ENCODE results near the gene SLC8A1. TPM values are rescaled to one million over a fixed set of nuclear protein-coding genes. Genes with fewer than 3 reads are reported as not detected.

SLC8A1 gene
- total and polyA plus RNA-seq, 10 of the 15 experiments (the other 5 are each of a cell fraction or from before 2014, with no cell fraction given), result under 0.01 to 1.2 (median 0.01) TPM; not detected in 3

DNA sequence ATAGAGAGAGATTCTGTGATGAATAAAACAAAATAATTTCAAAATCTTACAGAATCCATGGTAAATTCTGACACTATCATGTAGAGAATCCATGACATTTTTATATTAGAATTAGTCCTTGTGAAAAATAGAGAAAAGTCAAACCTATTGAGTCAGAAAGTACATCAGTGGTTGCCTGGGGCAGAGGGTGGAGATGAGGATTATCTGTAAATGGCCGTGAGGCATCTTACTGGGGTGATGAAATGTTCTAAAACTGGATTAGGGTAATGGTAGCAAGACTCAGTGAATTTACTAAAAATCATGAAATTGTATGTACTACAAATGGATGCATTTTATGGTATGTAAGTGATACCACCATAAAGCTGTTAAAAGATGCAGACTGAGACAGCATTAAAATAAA lies 323.1 kb downstream of the SLC8A1 start:
- no peaks in the 10 kb centered on the region for H3K36me3 ChIP-seq (ENCODE audit: control insufficient read depth in 2 of 2, insufficient read depth in 2 of 2, low read length in 1 of 2)
- H3K9me3 ChIP-seq (replicated peaks; ENCODE audit: control insufficient read depth, insufficient read depth, low read length), result no peaks in the 10 kb centered on the region
- ATAC-seq, result no peak
- in situ Hi-C loops (cut with MboI) (no loop called here), intact Hi-C loops (cut with micrococcal nuclease; ENCODE audit: unreplicated experiment) (no loop called here)
- no peak overlapping the region for H3K4me2 ChIP-seq (ENCODE audit: control insufficient read depth, insufficient read depth)
- FAIRE-seq, result no peak
- 0% methylated on average over 1 of the region's 1 CpG for WGBS (ENCODE audit: insufficient coverage, insufficient replicate concordance, low lambda C conversion rate, missing lambda C conversion rate)
- no peak overlapping the region for H3K27ac ChIP-seq (ENCODE audit: control insufficient read depth, insufficient read depth)
- TF ChIP-seq RAD21 (IDR thresholded peaks at IDR 0.05; ENCODE audit: insufficient read depth, low read depth, low read length) (no peak), TARDBP (IDR thresholded peaks at IDR 0.05; ENCODE audit: borderline replicate concordance) (no peak)
- H3K4me3 ChIP-seq, result no peak overlapping the region
- H4K20me1 ChIP-seq (ENCODE audit: control insufficient read depth, insufficient read depth), result no peaks in the 10 kb centered on the region
- ChIA-PET RAD21 (ENCODE audit: unreplicated experiment) (no interaction called here), CTCF (interaction anchor here (0.7 kb wide), 1 partner anchor 19 kb away, joined by 3 read pairs; no protein-coding TSS in a partner anchor), POLR2A (no interaction called here), SMC1A (ENCODE audit: uncharacterized antibody, unreplicated experiment) (no interaction called here)
- H3K4me1 ChIP-seq (ENCODE audit: control insufficient read depth, insufficient read depth, low read length), result no peaks in the 10 kb centered on the region
- no peaks in the 10 kb centered on the region for H3K79me2 ChIP-seq (ENCODE audit: control insufficient read depth, insufficient read depth, low read length)
- BruUV-seq (replicated peaks), result no TSS peak
- no peak overlapping the region for H3K9ac ChIP-seq (ENCODE audit: control insufficient read depth, insufficient read depth, low read length)
- DNase-seq (ENCODE audit: low read depth, low spot score), result no peak
- H2AFZ ChIP-seq (ENCODE audit: control insufficient read depth, low read depth, low read length), result no peak overlapping the region
- no peaks in the 10 kb centered on the region for H3K27me3 ChIP-seq (replicated peaks in 1 of 2; ENCODE audit: control insufficient read depth in 2 of 2, insufficient read depth in 2 of 2, low read length in 1 of 2)

- no peaks in the 10 kb centered on the region for H3K9me3 ChIP-seq (replicated peaks; ENCODE audit: control insufficient read depth, insufficient read depth, low read length)
- no peak overlapping the region for H3K27ac ChIP-seq (ENCODE audit: control insufficient read depth, insufficient read depth)
- FAIRE-seq (no peak), DNase-seq (ENCODE audit: low read depth, low spot score) (no peak), ATAC-seq (no peak)
- H3K4me1 ChIP-seq (ENCODE audit: control insufficient read depth, insufficient read depth, low read length), result no peaks in the 10 kb centered on the region
- no peak overlapping the region for H3K9ac ChIP-seq (ENCODE audit: control insufficient read depth, insufficient read depth, low read length)
- H3K36me3 ChIP-seq (ENCODE audit: control insufficient read depth in 2 of 2, insufficient read depth in 2 of 2, low read length in 1 of 2), result no peaks in the 10 kb centered on the region
- no peak overlapping the region for H3K4me2 ChIP-seq (ENCODE audit: control insufficient read depth, insufficient read depth)
- H2AFZ ChIP-seq (ENCODE audit: control insufficient read depth, low read depth, low read length), result no peak overlapping the region
- RAD21 ChIA-PET (ENCODE audit: unreplicated experiment), result no interaction called here
- intact Hi-C loops (cut with micrococcal nuclease; ENCODE audit: unreplicated experiment), result no loop called here
- in situ Hi-C loops (cut with MboI), result no loop called here
- no peak overlapping the region for H3K4me3 ChIP-seq
- H3K27me3 ChIP-seq (replicated peaks in 1 of 2; ENCODE audit: control insufficient read depth in 2 of 2, insufficient read depth in 2 of 2, low read length in 1 of 2), result no peaks in the 10 kb centered on the region
- TF ChIP-seq KDM1A (IDR thresholded peaks at IDR 0.05; ENCODE audit: borderline replicate concordance) (no peak), BCL11A (IDR thresholded peaks at IDR 0.05; ENCODE audit: low read depth, low read length) (no peak), ATF7 (IDR thresholded peaks at IDR 0.05; ENCODE audit: low read depth) (no peak), FOXK2 (IDR thresholded peaks at IDR 0.05) (no peak), SREBF1 (IDR thresholded peaks at IDR 0.05; ENCODE audit: low read length) (no peak)
- TF ChIP-seq, protein P1, sequence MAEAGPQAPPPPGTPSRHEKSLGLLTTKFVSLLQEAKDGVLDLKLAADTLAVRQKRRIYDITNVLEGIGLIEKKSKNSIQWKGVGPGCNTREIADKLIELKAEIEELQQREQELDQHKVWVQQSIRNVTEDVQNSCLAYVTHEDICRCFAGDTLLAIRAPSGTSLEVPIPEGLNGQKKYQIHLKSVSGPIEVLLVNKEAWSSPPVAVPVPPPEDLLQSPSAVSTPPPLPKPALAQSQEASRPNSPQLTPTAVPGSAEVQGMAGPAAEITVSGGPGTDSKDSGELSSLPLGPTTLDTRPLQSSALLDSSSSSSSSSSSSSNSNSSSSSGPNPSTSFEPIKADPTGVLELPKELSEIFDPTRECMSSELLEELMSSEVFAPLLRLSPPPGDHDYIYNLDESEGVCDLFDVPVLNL (IDR thresholded peaks at IDR 0.05; ENCODE audit: low read depth, low read length), result no peak
- no peaks in the 10 kb centered on the region for H4K20me1 ChIP-seq (ENCODE audit: control insufficient read depth, insufficient read depth)
- 64% methylated on average over 5 of the region's 5 CpGs for WGBS (ENCODE audit: insufficient coverage, insufficient replicate concordance, low lambda C conversion rate, missing lambda C conversion rate)
- CTCF ChIA-PET, result no interaction called here
- BruUV-seq (replicated peaks), result no TSS peak
- SMC1A ChIA-PET (ENCODE audit: uncharacterized antibody, unreplicated experiment), result interaction anchor here (1.2 kb wide), 1 partner anchor 8 kb away, joined by 3 read pairs; no protein-coding TSS in a partner anchor
- H3K79me2 ChIP-seq (ENCODE audit: control insufficient read depth, insufficient read depth, low read length), result no peaks in the 10 kb centered on the region
- POLR2A ChIA-PET, result no interaction called here
These were observed 323.9 kb downstream of the SLC8A1 start for GRCh38 chr2:40127890-40128557.

All from GM12878 (cell line).